IMR-90 (cell line): ENCODE results near the gene TM9SF4. TPM values are rescaled to one million over a fixed set of nuclear protein-coding genes. Genes with fewer than 3 reads are reported as not detected.

ENCODE experiments used
- ATAC-seq: fragments of 200-7000 bp; cut with Tn5 transposase; 2 replicates; pipeline ENCODE4 v1.9.1; 2020; ENCODE audit warnings: low read depth, mild to moderate bottlenecking, moderate library complexity
- BruUV-seq: library from RNA; stranded (reverse); fragments of 400-500 nt; replicated peaks from 2 replicates; lab custom pipeline; 2021; lab: Mats Ljungman, UMichigan
- CTCF ChIA-PET: fragments of 300-600 bp; formaldehyde crosslinking; extraction: SDS; loops from one replicate; lab custom pipeline; 2021; ENCODE audit warnings: antibody characterized with exemption; lab: Yijun Ruan, JAX
- POLR2A ChIA-PET: fragments of 300-600 bp; sonication (Branson Sonifier 250); formaldehyde crosslinking; loops from one replicate; lab custom pipeline; 2022; ENCODE audit warnings: antibody characterized with exemption; ENCODE audit not compliant: unreplicated experiment; lab: Charles Lee
- DNase-seq: peaks from one replicate; pipeline ENCODE4 v3.0.0; 2013
- H2AFZ ChIP-seq: replicated peaks from 2 replicates; pipeline ENCODE3; 2013; ENCODE audit warnings: low read length, mild to moderate bottlenecking; ENCODE audit not compliant: poor library complexity
- H2AK5ac ChIP-seq: 2 replicates; pipeline ENCODE4 v1.6.1; 2013; ENCODE audit warnings: low read depth, low read length, inconsistent platforms
- H2AK9ac ChIP-seq: replicated peaks from 2 replicates; pipeline ENCODE3; 2013; ENCODE audit warnings: mild to moderate bottlenecking, low read depth, low read length, moderate library complexity; ENCODE audit not compliant: poor library complexity
- H2BK120ac ChIP-seq: 2 replicates; pipeline ENCODE4 v1.6.1; 2013; ENCODE audit warnings: low read depth, low read length, inconsistent platforms
- H2BK15ac ChIP-seq: 3 replicates; pipeline ENCODE4 v1.6.1; 2013; ENCODE audit warnings: low read depth, low read length, inconsistent platforms
- H2BK20ac ChIP-seq: 2 replicates; pipeline ENCODE4 v1.6.1; 2013; ENCODE audit warnings: low read depth, mild to moderate bottlenecking, inconsistent platforms, low read length, moderate library complexity
- H2BK5ac ChIP-seq: 2 replicates; pipeline ENCODE4 v1.6.1; 2013; ENCODE audit warnings: mild to moderate bottlenecking, low read depth, low read length, inconsistent platforms; ENCODE audit not compliant: poor library complexity, severe bottlenecking
- H3K14ac ChIP-seq: replicated peaks from 2 replicates; pipeline ENCODE4 v1.6.1; 2013; ENCODE audit warnings: low read depth, low read length, inconsistent platforms
- H3K18ac ChIP-seq: 2 replicates; pipeline ENCODE4 v1.6.1; 2013; ENCODE audit warnings: low read depth, low read length, control low read depth
- H3K23ac ChIP-seq: 2 replicates; pipeline ENCODE4 v1.6.1; 2013; ENCODE audit warnings: low read depth, low read length, inconsistent platforms
- H3K27ac ChIP-seq: 2 replicates; pipeline ENCODE4 v1.5.1; 2013; ENCODE audit warnings: mild to moderate bottlenecking, control low read depth, low read length; ENCODE audit not compliant: insufficient read depth
- H3K27me3 ChIP-seq: 2 replicates; pipeline ENCODE4 v1.6.1; 2013; ENCODE audit warnings: low read length; ENCODE audit not compliant: control insufficient read depth, insufficient read depth
- H3K36me3 ChIP-seq: 2 replicates; pipeline ENCODE4 v1.6.1; 2013; ENCODE audit warnings: low read length, mixed read lengths; ENCODE audit not compliant: control insufficient read depth, insufficient read depth
- H3K4ac ChIP-seq: 2 replicates; pipeline ENCODE4 v1.6.1; 2013; ENCODE audit warnings: low read depth, low read length, inconsistent platforms
- H3K4me1 ChIP-seq: 2 replicates; pipeline ENCODE4 v1.6.1; 2013; ENCODE audit warnings: low read length, mixed read lengths; ENCODE audit not compliant: control insufficient read depth, insufficient read depth
- H3K4me2 ChIP-seq: 2 replicates; pipeline ENCODE4 v1.6.1; 2013; ENCODE audit warnings: low read depth, mild to moderate bottlenecking, control low read depth, low read length, moderate library complexity
- H3K4me3 ChIP-seq: 2 replicates; pipeline ENCODE4 v1.5.1; 2013; ENCODE audit warnings: low read depth, mild to moderate bottlenecking, control low read depth, low read length, moderate library complexity; ENCODE audit not compliant: insufficient read depth
- H3K56ac ChIP-seq: 2 replicates; pipeline ENCODE4 v1.6.1; 2013; ENCODE audit warnings: low read length, inconsistent platforms; ENCODE audit not compliant: insufficient read depth; ENCODE audit errors: extremely low read depth
- H3K79me1 ChIP-seq, 2 experiments: 2 replicates each; pipeline ENCODE4 v1.6.1; 2013; ENCODE audit warnings: low read length in 2 of 2, inconsistent platforms in 1 of 2, low read depth in 1 of 2
- H3K9ac ChIP-seq: 2 replicates; pipeline ENCODE4 v1.6.1; 2013; ENCODE audit warnings: low read depth, low read length, control low read depth
- H3K9me1 ChIP-seq: 2 replicates; pipeline ENCODE4 v1.6.1; 2013; ENCODE audit warnings: low read length, inconsistent platforms; ENCODE audit not compliant: insufficient read depth
- H3K9me3 ChIP-seq: 2 replicates; pipeline ENCODE4 v1.6.1; 2013; ENCODE audit warnings: low read length; ENCODE audit not compliant: control insufficient read depth, insufficient read depth
- H4K20me1 ChIP-seq: 2 replicates; pipeline ENCODE4 v1.6.1; 2013; ENCODE audit warnings: low read length, inconsistent platforms; ENCODE audit not compliant: insufficient read depth
- H4K5ac ChIP-seq: 2 replicates; pipeline ENCODE4 v1.6.1; 2013; ENCODE audit warnings: mild to moderate bottlenecking, low read depth, low read length, control low read depth
- H4K8ac ChIP-seq, 2 experiments: 2 replicates each; pipeline ENCODE4 v1.6.1; 2013; ENCODE audit warnings: low read depth in 2 of 2, low read length in 2 of 2, control low read depth in 1 of 2, inconsistent platforms in 1 of 2
- H4K91ac ChIP-seq: 2 replicates; pipeline ENCODE4 v1.6.1; 2013; ENCODE audit warnings: low read depth, low read length, inconsistent platforms; ENCODE audit not compliant: insufficient read depth
- BHLHE40 ChIP-seq: fragments of 150-350 bp; IDR thresholded peaks from 2 replicates; pipeline ENCODE4 v1.6.1; 2016; ENCODE audit warnings: mild to moderate bottlenecking, low read depth, low read length
- ELK1 ChIP-seq: fragments of 150-350 bp; IDR thresholded peaks from 2 replicates; pipeline ENCODE4 v1.6.1; 2016; ENCODE audit warnings: low read depth, mild to moderate bottlenecking, low read length, moderate library complexity, borderline replicate concordance
- FOS ChIP-seq: fragments of 150-350 bp; IDR thresholded peaks from 2 replicates; pipeline ENCODE4 v1.6.1; 2016; ENCODE audit warnings: low read depth, low read length
- MAFK ChIP-seq: IDR thresholded peaks from 2 replicates; pipeline ENCODE4 v1.6.1; 2012; ENCODE audit warnings: low read depth, low read length, improper control_type of control experiment
- MAZ ChIP-seq: IDR thresholded peaks from 2 replicates; pipeline ENCODE4 v1.6.1; 2012; ENCODE audit warnings: low read depth, mild to moderate bottlenecking, low read length, improper control_type of control experiment, moderate library complexity, borderline replicate concordance
- MXI1 ChIP-seq: IDR thresholded peaks from 2 replicates; pipeline ENCODE4 v1.6.1; 2012; ENCODE audit warnings: low read depth, mild to moderate bottlenecking, low read length, moderate library complexity, borderline replicate concordance
- POLR2A ChIP-seq: IDR thresholded peaks from 2 replicates; pipeline ENCODE4 v1.6.1; 2012; ENCODE audit warnings: mild to moderate bottlenecking, low read depth, low read length
- RAD21 ChIP-seq: IDR thresholded peaks from 2 replicates; pipeline ENCODE4 v1.6.1; 2012; ENCODE audit warnings: low read length, improper control_type of control experiment
- RCOR1 ChIP-seq: IDR thresholded peaks from 2 replicates; pipeline ENCODE4 v1.6.1; 2012; ENCODE audit warnings: mild to moderate bottlenecking, low read length, improper control_type of control experiment; ENCODE audit not compliant: insufficient replicate concordance
- SMC3 ChIP-seq: fragments of 150-350 bp; IDR thresholded peaks from 2 replicates; pipeline ENCODE4 v1.6.1; 2016; ENCODE audit warnings: low read depth, mild to moderate bottlenecking, antibody characterized with exemption, low read length, moderate library complexity
- WGBS, 2 experiments: methylation state at CpG; one replicate each; pipeline versions ENCODE4 v1.1.5 to v1.1.7; 2013; ENCODE audit warnings: missing lambda C conversion rate in 2 of 2; ENCODE audit not compliant: insufficient read length in 1 of 2; ENCODE audit errors: extremely low coverage in 2 of 2; 5-methylcytosine and 5-hydroxymethylcytosine counted together
- dilution Hi-C: fragments of 300-500 bp; cut with HindIII; formaldehyde crosslinking; loops from one replicate; pipeline ENCODE4 v1.14.3; 2018; ENCODE audit warnings: low sequenced_read_pairs; ENCODE audit not compliant: unreplicated experiment
- in situ Hi-C: fragments of 300-500 bp; cut with MboI; formaldehyde crosslinking; loops from 3 replicates; pipeline ENCODE4 v1.14.3; 2019; ENCODE audit warnings: low sequenced_read_pairs, inconsistent platforms, mixed read lengths
- intact Hi-C: fragments of 100-400 bp; cut with micrococcal nuclease; formaldehyde crosslinking; loops from 2 replicates; pipeline ENCODE4 v1.10.0; 2022
- polyA plus RNA-seq, 3 experiments: library from polyadenylated mRNA; depleted of rRNA; stranded (reverse); fragments of >200 nt; gene quantifications; 2 replicates each; pipeline ENCODE4 v1.2.3, GENCODE V29; 2012; ENCODE audit warnings: low replicate concordance in 1 of 3
- total RNA-seq: library from RNA; depleted of rRNA; stranded (reverse); fragments of >200 nt; gene quantifications from 2 replicates; pipeline ENCODE4 v1.2.3, GENCODE V29; 2012
- TF ChIP-seq, protein P1 (sequence below): fragments of 150-350 bp; IDR thresholded peaks from 2 replicates; pipeline ENCODE4 v1.6.1; 2017; ENCODE audit warnings: mild to moderate bottlenecking, antibody characterized with exemption, low read length, low read depth
- TF ChIP-seq, protein P2 (sequence below): conservative IDR thresholded peaks from 2 replicates; pipeline ENCODE4 v1.5.1; 2012; ENCODE audit warnings: mild to moderate bottlenecking, low read depth, low read length, improper control_type of control experiment

The TM9SF4 gene
- total and polyA plus RNA-seq, 2 of the 4 experiments (the other 2 are of a cell fraction) = 35.3 to 59.1 TPM

- peak within 1 kb of the TSS; percentile 99 for H3K4me2 ChIP-seq
- H2AK5ac ChIP-seq = peak within 1 kb of the TSS; percentile 99
- H3K14ac ChIP-seq = peak within 1 kb of the TSS; percentile 97
- no peak within 1 kb of the TSS; the same call in 2 of the 3 replicates for H2BK15ac ChIP-seq
- intact Hi-C loops (loop anchor here (5.0 kb wide), 1 partner anchor 386 kb away; no protein-coding TSS in a partner anchor), dilution Hi-C loops (no loop called here), in situ Hi-C loops (no loop called here)
- H2BK120ac ChIP-seq = peak within 1 kb of the TSS; percentile 42; the same call in 1 of the 2 replicates
- H3K79me1 ChIP-seq = peaks cover 62 to 83% of the 10 kb centered on the region in 2 experiments
- H3K56ac ChIP-seq = peak within 1 kb of the TSS; percentile 86
- H3K27ac ChIP-seq = peak within 1 kb of the TSS; percentile 86
- peak within 1 kb of the TSS; percentile 90 for H4K91ac ChIP-seq
- peaks cover 17% of the 10 kb centered on the region for H3K36me3 ChIP-seq
- peak within 1 kb of the TSS; percentile 73 for H2BK5ac ChIP-seq
- 1% methylated on average over 33 of the region's 74 CpGs; no CpG with 5 or more reads in 1 of the 2 experiments for WGBS, 2 experiments
- H2AK9ac ChIP-seq = peak within 1 kb of the TSS; percentile 99
- H3K9ac ChIP-seq = peak within 1 kb of the TSS; percentile 99
- BruUV-seq = no TSS peak
- H3K4me1 ChIP-seq = peaks cover 15% of the 10 kb centered on the region
- H2AFZ ChIP-seq = peak within 1 kb of the TSS; percentile 96
- CTCF ChIA-PET = no interaction called here
- peak within 1 kb of the TSS; percentile 91 to 100 for H4K8ac ChIP-seq
- H3K27me3 ChIP-seq = no peaks in the 10 kb centered on the region
- H2BK20ac ChIP-seq = no peak within 1 kb of the TSS
- H3K4ac ChIP-seq = peak within 1 kb of the TSS; percentile 93
- H3K9me1 ChIP-seq = peaks cover 15% of the 10 kb centered on the region
- H4K20me1 ChIP-seq = peaks cover 32% of the 10 kb centered on the region
- H3K9me3 ChIP-seq = no peaks in the 10 kb centered on the region
- H3K18ac ChIP-seq = peak within 1 kb of the TSS; percentile 40
- ATAC-seq (peak; percentile 98), DNase-seq (peak; percentile 82)
- TF ChIP-seq MXI1 (peak; percentile 94), FOS (no peak), BHLHE40 (0 out of 2 replicates have a peak, but pooled peaks have one; percentile 3), RCOR1 (no peak), MAFK (peak; percentile 45), POLR2A (peak; percentile 80), MAZ (peak; percentile 55; the same call in 1 of the 2 replicates), ELK1 (no peak), SMC3 (no peak), RAD21 (no peak; the same call in 1 of the 2 replicates)
- TF ChIP-seq, protein P1, sequence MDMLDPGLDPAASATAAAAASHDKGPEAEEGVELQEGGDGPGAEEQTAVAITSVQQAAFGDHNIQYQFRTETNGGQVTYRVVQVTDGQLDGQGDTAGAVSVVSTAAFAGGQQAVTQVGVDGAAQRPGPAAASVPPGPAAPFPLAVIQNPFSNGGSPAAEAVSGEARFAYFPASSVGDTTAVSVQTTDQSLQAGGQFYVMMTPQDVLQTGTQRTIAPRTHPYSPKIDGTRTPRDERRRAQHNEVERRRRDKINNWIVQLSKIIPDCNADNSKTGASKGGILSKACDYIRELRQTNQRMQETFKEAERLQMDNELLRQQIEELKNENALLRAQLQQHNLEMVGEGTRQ = 0 out of 2 replicates have a peak, but pooled peaks have one; percentile 4
- TF ChIP-seq, protein P2, sequence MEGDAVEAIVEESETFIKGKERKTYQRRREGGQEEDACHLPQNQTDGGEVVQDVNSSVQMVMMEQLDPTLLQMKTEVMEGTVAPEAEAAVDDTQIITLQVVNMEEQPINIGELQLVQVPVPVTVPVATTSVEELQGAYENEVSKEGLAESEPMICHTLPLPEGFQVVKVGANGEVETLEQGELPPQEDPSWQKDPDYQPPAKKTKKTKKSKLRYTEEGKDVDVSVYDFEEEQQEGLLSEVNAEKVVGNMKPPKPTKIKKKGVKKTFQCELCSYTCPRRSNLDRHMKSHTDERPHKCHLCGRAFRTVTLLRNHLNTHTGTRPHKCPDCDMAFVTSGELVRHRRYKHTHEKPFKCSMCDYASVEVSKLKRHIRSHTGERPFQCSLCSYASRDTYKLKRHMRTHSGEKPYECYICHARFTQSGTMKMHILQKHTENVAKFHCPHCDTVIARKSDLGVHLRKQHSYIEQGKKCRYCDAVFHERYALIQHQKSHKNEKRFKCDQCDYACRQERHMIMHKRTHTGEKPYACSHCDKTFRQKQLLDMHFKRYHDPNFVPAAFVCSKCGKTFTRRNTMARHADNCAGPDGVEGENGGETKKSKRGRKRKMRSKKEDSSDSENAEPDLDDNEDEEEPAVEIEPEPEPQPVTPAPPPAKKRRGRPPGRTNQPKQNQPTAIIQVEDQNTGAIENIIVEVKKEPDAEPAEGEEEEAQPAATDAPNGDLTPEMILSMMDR = 0 out of 2 replicates have a peak, but pooled peaks have one; percentile 31
- POLR2A ChIA-PET = no interaction called here
- H3K23ac ChIP-seq = peak within 1 kb of the TSS; percentile 96
- H4K5ac ChIP-seq = peak within 1 kb of the TSS; percentile 93
- H3K4me3 ChIP-seq = peak within 1 kb of the TSS; percentile 93
Observed at GRCh38 chr20:32207626-32208498, 98.3 kb downstream of the TM9SF4 start, which contains the start of the genes PLAGL2 and POFUT1. PLAGL2 (minus strand) TSS chr20:32207743; CDS start chr20:32202178, 5,565 bp downstream. POFUT1 (plus strand) TSS chr20:32207880; CDS start chr20:32207942, 62 bp downstream.
